Measurements from ENCODE around the gene PDE3A.

DNA sequence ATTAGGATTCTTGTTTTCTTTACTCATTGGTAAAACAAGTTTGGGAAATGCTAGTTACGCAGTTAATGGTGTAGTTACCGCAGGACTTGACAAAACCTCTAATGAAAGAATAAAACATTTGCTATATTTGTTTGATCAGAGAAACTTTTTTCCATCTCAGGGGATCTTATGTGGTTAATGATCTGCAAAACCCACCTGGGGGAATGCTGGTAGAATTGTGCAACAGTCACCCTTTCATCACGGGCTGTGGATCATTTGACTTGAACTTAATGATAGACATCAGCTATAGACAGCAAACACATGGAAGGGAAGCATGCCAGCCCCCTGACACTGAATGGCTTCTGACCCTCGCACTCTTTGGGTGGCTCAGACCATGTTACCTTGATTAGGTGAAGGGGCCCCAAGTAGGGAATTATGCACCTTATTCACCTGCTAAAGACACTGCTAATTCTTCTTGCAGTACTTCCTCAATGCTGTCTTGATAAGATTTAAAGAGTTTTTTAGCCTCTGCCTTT lies 84.2 kb downstream of the PDE3A start:
- TF ChIP-seq, protein P1, sequence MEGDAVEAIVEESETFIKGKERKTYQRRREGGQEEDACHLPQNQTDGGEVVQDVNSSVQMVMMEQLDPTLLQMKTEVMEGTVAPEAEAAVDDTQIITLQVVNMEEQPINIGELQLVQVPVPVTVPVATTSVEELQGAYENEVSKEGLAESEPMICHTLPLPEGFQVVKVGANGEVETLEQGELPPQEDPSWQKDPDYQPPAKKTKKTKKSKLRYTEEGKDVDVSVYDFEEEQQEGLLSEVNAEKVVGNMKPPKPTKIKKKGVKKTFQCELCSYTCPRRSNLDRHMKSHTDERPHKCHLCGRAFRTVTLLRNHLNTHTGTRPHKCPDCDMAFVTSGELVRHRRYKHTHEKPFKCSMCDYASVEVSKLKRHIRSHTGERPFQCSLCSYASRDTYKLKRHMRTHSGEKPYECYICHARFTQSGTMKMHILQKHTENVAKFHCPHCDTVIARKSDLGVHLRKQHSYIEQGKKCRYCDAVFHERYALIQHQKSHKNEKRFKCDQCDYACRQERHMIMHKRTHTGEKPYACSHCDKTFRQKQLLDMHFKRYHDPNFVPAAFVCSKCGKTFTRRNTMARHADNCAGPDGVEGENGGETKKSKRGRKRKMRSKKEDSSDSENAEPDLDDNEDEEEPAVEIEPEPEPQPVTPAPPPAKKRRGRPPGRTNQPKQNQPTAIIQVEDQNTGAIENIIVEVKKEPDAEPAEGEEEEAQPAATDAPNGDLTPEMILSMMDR (IDR thresholded peaks at IDR 0.05), result no peak
- TF ChIP-seq POLR2AphosphoS5 (IDR thresholded peaks at IDR 0.05), result no peak
- TF ChIP-seq POLR2A (IDR thresholded peaks at IDR 0.05), result no peak

Data from prostate gland (tissue), 2 donors.